ENCODE results near the gene STAMBPL1.

Gene STAMBPL1

DNA sequence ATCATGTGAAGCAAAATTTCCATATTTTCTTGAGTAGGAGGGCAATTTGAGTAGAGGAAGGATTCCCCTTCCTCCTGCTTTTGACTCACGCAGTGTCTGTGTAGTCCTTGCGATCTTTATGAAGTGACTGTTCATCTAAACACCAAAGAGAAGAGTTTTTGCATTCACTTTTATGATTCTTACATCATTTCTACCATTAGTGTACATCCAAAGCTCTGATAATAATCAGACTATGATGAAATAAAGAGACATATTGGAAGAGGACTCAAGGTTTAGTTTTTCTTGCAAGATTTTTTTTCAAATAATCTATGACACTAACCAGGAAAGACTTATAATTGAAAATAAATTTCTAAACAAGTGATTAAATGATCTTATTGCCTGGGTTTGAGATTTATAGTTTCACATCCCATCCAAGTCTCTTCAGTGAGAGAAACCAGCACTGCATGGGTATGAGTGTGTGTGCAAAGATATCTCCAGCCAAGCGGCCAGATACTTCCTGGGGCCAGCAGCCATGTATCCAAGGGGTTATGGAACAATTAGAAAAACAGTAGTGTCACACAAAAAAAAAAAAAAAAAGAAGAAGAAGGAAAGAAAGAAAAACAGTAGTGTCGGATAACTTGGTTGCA is 74.5 kb downstream of the STAMBPL1 start:
- no peak for DNase-seq

DNA sequence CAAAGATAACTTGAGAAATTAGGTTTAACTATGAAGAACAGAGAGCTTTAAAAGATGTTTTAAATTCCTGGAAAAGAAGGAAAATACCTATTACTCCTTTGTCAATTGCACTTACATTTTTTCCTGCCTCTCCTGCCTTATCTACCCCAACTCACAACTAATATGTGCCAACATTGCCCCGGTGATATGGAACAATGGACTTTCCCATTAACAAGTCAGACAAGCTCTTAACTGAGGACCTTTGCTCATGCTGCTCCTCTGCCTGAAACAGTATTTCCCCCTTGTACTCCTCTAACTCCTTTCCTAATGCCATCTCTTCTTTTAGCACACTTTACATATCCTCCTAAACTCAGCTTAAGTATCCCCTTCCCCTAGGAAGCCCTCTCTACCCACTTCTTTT is 77.3 kb downstream of the STAMBPL1 start:
- DNase-seq: no peak

DNA sequence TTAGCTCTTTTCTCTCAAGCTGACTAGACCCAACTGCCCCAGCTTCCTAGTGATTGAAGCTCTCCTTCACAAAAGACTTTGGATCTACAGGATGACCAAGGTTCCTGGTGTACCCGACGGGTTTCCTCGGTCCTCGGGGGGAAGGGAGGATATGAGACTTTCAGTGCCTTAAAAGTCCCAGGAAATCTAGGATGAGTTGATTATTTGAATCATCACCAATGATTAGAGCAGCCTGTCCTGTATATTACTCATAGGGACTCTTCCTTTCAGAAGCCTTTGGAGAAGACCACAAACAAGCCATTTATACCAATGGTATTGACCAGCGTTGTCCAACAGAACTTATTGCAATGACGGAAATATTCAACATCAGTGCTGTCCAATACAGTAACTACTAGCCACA is 78.7 kb downstream of the STAMBPL1 start:
- DNase-seq: no peak

DNA sequence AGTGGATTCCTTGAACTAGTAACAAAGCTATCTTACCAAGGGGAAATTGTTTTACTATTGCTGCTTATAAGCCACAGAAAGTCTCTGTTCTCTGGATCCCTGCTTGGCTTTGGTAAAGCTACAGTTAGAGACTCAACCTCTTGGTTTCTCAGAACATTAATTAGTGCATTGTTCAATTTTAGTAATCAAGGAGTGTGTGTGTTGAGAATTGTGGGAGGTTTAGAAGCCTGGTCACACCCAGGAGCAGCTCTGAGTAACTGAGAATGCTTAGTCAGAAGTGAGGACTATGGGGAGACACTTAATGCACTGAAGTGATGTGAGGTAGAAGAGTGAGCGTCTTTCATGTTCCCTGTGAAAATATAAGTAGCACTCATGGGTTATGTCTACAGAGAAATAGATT is 80.8 kb downstream of the STAMBPL1 start:
- DNase-seq: no peak

DNA sequence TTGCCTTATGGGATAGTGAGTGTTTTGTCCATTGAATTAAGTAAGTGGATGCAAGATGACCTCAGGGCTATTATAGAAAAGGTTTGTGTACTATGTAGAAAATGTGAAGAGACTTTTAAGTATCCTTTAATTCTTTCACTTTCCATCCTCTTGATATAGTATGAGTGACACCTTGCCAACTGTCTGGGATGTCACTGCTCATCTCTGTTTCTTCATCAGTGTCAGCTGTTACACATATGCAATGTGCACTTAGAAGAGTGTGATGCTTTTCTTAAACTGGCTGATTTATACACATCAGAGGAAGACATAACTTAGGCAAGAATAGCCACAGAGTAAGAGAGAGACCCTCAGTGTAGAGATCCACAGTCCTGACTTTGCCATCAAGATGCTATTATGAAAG is 81.2 kb downstream of the STAMBPL1 start:
- DNase-seq: no peak

DNA sequence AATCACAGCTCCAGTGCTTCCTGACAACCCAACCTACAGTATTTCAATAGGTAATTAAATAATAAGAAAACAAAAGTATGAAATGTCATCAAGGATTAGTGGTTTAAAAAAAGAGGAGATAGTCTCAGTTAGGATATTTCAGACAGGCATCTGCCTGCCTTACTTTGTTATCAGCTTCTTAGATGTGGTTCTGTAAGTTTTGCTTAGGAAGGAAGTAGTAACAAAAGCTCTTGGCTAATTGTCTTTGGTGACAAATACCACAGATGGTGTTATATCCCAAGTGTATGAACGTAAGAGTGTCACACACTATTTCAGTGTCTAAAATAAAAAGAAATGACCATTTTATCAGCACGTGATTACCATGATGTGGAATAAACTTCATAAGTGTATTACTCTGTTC is 82.3 kb downstream of the STAMBPL1 start:
- DNase-seq: no peak

DNA sequence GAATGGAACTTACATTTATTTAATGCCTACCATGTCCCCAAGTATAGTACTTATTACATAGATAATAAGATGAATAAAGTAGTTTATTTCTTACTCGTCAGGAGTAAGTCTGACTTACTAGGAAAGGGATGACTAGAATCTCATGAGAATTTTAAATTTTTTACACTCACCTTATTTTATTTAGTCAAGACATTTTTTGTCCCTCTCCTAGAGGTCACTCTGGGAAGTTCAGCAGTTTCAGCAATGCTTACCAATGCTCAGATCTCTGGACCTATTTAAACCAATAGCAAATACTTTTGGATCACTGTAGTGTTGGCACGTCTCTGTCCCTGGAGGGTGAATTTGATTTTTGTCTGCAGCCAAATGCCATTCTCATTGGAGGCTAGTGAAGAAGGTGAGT is 83.3 kb downstream of the STAMBPL1 start:
- no peak for DNase-seq

DNA sequence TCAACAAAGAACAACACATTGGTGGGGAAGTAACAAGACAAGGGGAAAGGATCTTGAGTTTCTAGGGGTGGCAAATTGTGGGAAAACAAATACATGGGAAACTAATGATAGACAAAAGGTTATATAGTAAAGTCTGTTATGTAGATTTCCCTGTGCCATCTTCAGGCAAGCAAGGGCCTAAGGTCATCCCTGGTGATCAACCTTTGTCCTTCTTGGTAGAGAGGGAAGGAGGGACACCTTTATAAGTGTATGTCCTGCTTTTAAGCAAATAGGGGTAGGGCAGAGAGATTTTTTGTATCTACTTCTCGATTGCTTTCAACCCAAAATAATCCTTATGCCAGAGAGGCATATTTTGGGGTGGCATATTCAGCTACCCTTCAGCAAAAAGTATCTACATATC is 84.3 kb downstream of the STAMBPL1 start:
- no peak for DNase-seq

DNA sequence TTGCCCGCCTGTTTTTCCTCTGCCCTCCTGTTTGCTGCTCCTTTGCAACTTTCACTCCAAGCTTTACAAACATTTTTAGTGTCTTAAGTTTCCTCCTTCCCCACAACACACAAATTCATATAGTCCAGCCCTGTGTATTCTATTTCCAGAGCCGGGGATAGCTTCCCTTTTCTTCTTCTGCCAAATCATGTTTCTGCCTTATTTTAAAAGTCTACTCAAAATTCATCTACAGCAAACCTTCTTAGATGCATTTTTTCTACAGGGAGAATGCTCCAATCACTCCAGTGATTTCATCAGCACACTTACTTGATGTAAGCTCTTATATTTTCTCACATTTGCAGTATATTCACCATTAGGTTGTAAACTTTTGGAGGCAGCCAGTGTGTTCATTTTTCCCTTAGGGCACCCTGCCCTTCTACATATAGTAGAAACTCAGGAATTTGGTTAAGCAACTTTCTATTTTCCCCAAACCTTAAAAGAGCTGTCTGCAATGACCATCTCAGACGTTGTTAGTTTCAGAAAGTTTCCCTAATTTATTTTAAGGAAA is 84.9 kb downstream of the STAMBPL1 start:
- DNase-seq: no peak

DNA sequence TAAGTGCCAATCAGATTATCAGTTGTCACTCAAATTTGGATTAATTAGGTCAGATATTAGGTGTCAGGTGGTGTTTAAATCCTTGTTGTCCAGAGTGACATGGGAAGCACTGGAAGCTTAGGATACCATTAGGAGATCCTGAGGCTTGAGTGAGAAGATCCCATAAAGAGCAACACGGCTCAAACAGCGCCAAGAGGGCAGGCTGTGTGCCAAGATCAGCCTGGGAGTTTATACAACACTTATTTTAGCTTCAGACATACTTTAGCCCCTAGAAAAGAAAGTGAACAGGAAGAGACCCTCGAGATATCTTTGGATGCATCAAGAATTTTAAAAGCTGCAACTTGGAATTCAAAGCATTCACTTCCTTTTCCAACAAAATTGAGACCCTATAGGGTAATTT is 86.8 kb downstream of the STAMBPL1 start:
- DNase-seq: no peak

DNA sequence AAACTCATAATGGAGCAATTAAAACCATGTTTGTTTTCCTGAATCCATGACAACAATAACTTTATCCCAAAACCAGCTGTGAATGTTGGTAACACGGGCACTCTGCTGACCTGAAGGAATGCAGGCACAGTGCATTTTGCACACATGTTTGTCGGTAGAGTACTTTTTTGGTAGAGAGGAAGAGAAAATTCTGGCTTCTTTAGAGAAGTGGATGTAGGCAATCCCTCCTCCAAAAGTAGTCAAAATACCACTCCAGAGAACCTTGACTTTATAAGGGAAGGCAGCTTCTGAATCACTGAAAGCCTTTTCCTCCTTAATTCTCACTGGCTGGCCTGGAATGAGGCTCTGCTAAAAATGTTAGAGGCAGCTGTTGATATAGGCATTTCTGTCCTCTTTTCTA is 88.3 kb downstream of the STAMBPL1 start:
- no peak for DNase-seq

DNA sequence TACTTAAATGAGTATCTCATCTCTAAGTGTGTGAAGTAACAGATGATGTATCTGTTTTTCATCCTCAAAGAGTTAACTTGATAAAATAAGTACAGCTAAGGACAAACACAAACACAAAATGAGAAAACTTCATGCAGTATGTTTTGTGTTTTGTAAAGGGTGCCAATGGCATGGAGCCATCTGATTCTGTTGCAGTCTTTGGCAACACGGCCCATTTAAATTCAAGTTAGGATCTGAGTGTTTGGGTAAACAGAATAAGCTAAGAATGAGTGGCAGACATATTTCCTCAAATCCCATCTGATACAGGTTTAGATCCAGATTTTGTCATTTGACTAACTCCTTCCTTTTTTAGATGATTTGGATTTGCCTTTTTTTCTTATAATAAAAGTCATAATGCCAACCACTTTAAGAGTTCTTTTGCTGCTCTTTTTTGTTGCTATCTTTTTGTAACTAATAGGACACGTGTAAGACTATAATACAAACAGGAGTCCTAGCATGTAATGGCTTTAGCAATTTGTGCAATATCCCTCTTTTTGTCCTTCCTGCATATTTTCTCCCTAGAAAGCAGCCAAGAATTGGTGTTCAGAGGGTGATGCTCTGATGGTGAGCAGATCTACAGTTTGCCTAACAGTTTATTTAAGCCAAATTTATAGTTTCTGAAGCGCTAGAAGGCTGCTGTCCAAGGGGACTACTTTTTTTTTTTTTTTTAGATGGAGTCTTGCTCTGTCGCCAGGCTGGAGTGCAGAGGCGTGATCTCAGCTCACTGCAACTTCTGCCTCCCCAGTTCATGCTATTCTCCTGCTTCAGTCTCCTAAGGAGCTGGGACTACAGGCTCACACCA is 91.4 kb downstream of the STAMBPL1 start:
- DNase-seq: no peak
